Left ventricle myocardium superior (tissue), 1 donor: ENCODE data around the gene SSX2IP. TPM values are rescaled to one million over a fixed set of nuclear protein-coding genes. Genes with fewer than 3 reads are reported as not detected.

Source experiments
- ATAC-seq: fragments of 200-7000 bp; cut with Tn5 transposase; one replicate; pipeline ENCODE4 v1.9.1; 2020; ENCODE audit warnings: mild to moderate bottlenecking, moderate library complexity
- DNase-seq: peaks from one replicate; pipeline ENCODE4 v3.0.0-alpha.2; 2020
- intact Hi-C: fragments of 100-400 bp; cut with micrococcal nuclease; formaldehyde crosslinking; loops from one replicate; pipeline ENCODE4 v1.11.0; 2022
- total RNA-seq: library from RNA; stranded (reverse); fragmentation: NEBNext Ultra II Directional; extraction: Animal tissue kit (Norgen Biotek cat#: 25700); gene quantifications from one replicate; pipeline ENCODE4 v1.2.1, GENCODE V29; 2021
- donor health status: DM: no; HTN: yes; CAD: no; lungs with severe emphysema.

Gene SSX2IP
- total RNA-seq, 1 donor from 2014 or later: 16.5 TPM

- DNase-seq (no peak), ATAC-seq (no peak)
- intact Hi-C loops: no loop called here
Observed at GRCh38 chr1:84711869-84712268, 21.6 kb upstream of the SSX2IP start.

GRCh38 chr1:84711121-84711520 is 20.9 kb upstream of the SSX2IP start:
- intact Hi-C loops: no loop called here
- ATAC-seq (no peak), DNase-seq (no peak)

GRCh38 chr1:84709131-84709530 is 18.9 kb upstream of the SSX2IP start:
- DNase-seq (no peak), ATAC-seq (no peak)
- intact Hi-C loops: no loop called here

- DNase-seq: no peak
- ATAC-seq: no peak
- intact Hi-C loops: no loop called here
Observed at GRCh38 chr1:84708031-84708430, 17.8 kb upstream of the SSX2IP start.

- ATAC-seq (no peak), DNase-seq (no peak)
- intact Hi-C loops: no loop called here
Observed at GRCh38 chr1:84705513-84705912, 15.3 kb upstream of the SSX2IP start.

GRCh38 chr1:84704872-84705417 is 14.7 kb upstream of the SSX2IP start:
- no peak for DNase-seq
- intact Hi-C loops: no loop called here
- ATAC-seq: no peak

- no peak for ATAC-seq
- DNase-seq: no peak
- intact Hi-C loops: no loop called here
Observed at GRCh38 chr1:84703431-84703830, 13.2 kb upstream of the SSX2IP start.

- intact Hi-C loops: no loop called here
- ATAC-seq (no peak), DNase-seq (no peak)
Observed at GRCh38 chr1:84702143-84702542, 11.9 kb upstream of the SSX2IP start.

- intact Hi-C loops: no loop called here
- DNase-seq (no peak), ATAC-seq (no peak)
Observed at GRCh38 chr1:84701376-84701775, 11.1 kb upstream of the SSX2IP start.

- intact Hi-C loops: no loop called here
Observed at GRCh38 chr1:84700070-84700469, 9.8 kb upstream of the SSX2IP start.

GRCh38 chr1:84698151-84699110 is 8.2 kb upstream of the SSX2IP start:
- intact Hi-C loops: no loop called here
- ATAC-seq: peak; percentile 83
- DNase-seq: no peak

More at GRCh38 chr1:84700070-84700469, 9.8 kb upstream of the SSX2IP start:
- ATAC-seq (no peak), DNase-seq (no peak)

- DNase-seq (no peak), ATAC-seq (no peak)
- intact Hi-C loops: no loop called here
Observed at GRCh38 chr1:84693785-84694184, 3.5 kb upstream of the SSX2IP start.

- intact Hi-C loops: no loop called here
- DNase-seq (no peak), ATAC-seq (no peak)
Observed at GRCh38 chr1:84693005-84693404, 2.7 kb upstream of the SSX2IP start.

- ATAC-seq (no peak), DNase-seq (no peak)
- intact Hi-C loops: no loop called here
Observed at GRCh38 chr1:84692391-84692790, 2.1 kb upstream of the SSX2IP start.

- no peak for ATAC-seq
- intact Hi-C loops: no loop called here
- DNase-seq: no peak
Observed at GRCh38 chr1:84691122-84691783, 992 bp upstream of the SSX2IP start.

- intact Hi-C loops: no loop called here
- ATAC-seq (peak; percentile 49), DNase-seq (peak; percentile 72)
Observed at GRCh38 chr1:84689514-84690396, 506 bp downstream of the SSX2IP start.

GRCh38 chr1:84688463-84689061 is 1.7 kb downstream of the SSX2IP start:
- ATAC-seq: peak; percentile 28

GRCh38 chr1:84687714-84688462 is 2.4 kb downstream of the SSX2IP start:
- intact Hi-C loops: no loop called here
- DNase-seq (no peak), ATAC-seq (no peak)

More at GRCh38 chr1:84688463-84689061, 1.7 kb downstream of the SSX2IP start:
- intact Hi-C loops: no loop called here
- no peak for DNase-seq
